HG03432 (cell line): Measurements from ENCODE around the gene CAMK1D.
"Not testable (repeated sequence)": the region's sequence is repeated elsewhere in the genome, so short reads cannot be mapped to it uniquely, and the experiment has no call there.

ENCODE experiments used
- ATAC-seq: cut with Tn5 transposase; IDR thresholded peaks from one replicate; pipeline ENCODE4 v1.9.1; 2021; ENCODE audit warnings: mild to moderate bottlenecking, moderate library complexity; ENCODE audit not compliant: unreplicated experiment

The CAMK1D gene

DNA sequence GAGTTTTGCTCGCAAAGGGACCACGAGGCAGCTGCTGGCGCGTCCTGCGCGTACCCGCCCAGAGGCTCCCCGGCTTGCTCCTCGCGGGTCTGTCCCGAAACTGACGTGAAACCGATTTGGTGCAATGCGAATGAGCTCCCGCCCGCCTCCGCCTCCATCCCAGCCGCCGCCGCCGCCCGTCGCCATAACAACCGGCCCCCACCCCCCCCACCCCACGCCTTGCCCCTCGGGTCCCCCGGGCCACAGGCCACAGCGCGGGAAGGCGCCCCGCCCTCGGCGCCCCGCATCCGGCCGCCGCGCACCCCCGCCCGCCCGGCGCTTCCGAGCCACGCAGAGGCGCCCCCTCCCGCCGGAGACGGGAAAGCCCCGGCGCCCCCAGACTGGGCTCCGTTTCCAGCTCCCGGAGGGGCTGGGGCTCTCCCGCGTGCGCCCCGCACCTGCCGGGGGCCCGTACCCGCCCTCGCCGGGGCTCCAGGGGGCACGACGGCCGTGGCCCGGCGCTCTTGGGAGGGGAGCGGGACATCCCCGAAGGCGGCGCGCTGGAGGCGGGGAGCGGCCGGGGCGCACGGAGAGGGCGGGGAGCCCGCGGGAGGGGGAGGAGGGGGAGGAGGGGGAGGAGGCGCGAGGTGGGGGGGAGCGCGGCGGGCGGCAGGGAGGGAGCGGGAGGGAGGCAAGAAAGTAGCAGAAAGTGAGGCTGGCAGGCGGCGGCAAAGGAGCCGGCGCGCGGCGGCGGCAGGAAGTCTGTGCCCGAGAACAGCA is at the start of gene CAMK1D:
Gene CAMK1D (plus strand): TSS at position 678 of the 759 bp plus-strand sequence.
- ATAC-seq: peak; percentile 55

DNA sequence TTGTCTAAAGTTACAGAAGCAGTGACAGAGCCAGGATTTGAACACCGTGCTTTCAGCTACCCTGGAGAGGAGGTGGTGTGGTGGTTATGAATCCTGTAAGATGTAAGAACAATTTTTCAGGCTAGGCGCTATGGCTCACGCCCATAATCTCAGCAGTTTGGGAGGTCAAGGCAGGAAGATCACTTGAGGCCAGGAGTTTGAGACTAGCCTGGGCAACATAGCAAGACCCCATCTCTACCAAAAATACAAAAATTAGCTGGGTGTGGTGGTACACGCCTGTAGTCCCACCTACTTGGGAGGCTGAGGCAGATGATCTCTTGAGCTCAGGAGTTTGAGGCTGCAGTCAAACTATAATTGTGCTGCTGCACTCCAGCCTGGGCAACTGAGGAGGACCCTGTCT is 48.3 kb upstream of the CAMK1D start:
- ATAC-seq: not testable (repeated sequence)

DNA sequence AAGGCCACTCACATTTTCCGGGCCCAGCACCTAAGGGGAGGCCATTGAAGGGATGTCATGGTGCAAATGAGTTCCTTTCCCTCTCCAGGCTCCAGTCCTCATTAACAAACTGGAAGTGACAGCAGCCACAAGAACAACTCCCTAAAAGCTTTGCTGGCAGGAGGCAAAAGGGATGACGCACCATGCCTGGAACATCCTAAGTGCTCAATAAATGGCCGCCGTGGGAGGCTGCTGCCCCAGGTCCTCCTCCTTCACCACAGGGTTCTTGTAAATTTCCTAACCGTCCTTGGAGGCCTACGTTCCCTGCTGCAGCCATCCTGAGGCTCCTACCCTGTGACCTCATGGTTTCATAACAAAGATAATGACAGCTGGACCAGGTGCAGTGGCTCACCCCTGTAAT is 41.3 kb upstream of the CAMK1D start:
- no peak for ATAC-seq

DNA sequence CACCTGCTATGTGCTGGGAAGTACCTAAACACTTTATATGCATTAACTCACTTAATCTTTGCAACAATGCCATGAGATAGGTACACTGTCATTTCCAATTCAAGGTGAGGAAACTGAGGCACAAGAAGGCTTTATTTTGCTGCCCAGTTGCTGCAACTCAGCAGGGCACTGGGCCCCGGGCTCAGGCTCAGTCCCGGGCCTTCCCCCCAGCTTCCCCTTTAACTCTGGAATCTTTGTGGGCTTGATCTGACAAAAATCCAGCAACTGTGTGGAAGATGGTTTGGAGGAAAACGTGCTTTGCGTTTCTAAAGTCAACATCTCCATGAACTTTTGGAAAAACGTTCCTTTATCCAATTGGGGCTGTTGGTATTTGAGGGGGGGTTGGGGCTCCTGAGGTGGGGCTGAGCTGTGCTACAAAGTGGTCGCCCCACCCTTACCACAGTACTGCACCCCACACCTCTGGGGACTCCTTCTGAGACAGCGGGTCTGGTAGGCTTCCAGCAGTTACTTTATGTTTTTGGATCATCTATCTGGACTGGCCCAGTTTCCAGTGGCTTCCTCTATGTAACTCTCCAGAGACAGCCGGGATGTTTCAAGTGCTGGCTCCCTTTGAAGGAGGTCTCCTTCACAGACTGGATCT is 40.5 kb upstream of the CAMK1D start:
- no peak for ATAC-seq

- ATAC-seq: not testable (repeated sequence)
Observed at GRCh38 chr10:12309783-12310182, 39.6 kb upstream of the CAMK1D start.

DNA sequence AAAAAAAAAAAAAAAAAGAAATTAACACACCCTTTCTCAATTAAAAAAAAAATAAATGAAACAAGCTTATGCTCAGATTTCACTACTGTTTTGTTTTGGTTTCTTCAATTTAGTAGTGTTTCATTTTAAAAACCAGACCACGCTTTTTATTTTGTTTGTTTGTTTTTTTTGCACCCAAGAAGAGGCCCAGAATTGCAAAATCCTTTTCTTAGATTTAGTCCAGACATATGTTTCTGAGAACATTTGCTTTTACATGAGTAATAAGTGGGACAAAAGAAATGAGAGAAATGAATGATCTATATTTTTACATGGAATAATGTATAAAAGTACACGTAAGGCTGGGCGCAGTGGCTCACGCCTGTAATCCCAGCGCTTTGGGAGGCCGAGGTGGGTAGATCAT is 34.5 kb upstream of the CAMK1D start:
- no peak for ATAC-seq

DNA sequence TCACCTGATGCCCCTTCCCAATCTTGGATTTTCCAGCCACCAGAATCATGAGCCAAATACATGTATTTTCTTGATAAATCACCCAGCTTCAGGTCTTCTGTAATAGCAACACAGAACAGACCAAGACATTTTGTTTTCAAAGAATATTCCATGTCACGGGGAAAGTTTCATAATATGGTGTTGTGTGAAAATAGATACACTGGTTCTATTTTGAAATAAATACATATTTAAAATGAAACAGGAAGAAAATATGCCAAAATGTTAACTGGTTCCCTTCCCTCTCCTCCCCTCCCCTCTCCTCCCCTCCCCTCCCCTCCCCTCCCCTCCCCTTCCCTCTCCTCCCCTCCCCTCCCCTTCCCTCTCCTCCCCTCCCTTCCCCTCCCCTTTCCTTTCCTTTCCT is 30.3 kb upstream of the CAMK1D start:
- ATAC-seq: no peak

DNA sequence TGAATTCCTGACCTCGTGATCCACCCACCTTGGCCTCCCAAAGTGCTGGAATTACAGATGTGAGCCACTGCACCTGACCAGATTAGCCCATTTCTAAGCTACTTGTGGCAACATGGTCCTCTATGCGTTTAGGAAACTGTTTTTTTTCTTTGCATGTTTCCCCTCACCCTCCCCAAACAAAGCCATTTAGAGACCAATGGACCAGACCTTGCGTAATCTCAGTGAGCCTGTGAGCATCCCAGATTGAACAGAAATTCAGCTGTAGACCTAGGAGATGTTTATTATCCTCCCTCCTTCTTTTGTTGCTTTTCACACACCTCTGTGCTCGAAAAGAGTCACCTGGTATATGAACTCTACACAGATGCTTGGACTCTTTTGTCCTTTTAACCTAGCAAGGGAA is 28.5 kb upstream of the CAMK1D start:
- ATAC-seq: no peak

DNA sequence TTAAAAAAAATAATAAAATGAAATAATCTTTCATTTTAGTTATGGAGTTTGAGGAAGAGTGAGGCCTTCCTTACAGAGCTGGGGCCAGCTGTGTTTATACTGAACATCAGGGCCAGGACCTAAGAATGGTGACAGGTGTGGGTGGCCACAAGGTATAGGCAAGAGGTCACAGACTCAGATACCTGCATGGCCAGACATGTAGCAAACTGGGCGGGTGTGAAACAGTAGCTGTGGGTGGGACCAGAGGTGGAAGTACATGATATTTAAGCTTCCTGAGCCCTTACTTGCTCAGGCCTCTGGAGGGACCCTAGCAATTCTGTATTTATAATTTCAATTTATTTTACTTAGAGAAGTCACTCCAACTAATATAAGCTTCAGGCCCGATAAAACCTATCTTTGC is 27.7 kb upstream of the CAMK1D start:
- ATAC-seq: no peak

- ATAC-seq: no peak
Observed at GRCh38 chr10:12322583-12323131, 26.7 kb upstream of the CAMK1D start.

DNA sequence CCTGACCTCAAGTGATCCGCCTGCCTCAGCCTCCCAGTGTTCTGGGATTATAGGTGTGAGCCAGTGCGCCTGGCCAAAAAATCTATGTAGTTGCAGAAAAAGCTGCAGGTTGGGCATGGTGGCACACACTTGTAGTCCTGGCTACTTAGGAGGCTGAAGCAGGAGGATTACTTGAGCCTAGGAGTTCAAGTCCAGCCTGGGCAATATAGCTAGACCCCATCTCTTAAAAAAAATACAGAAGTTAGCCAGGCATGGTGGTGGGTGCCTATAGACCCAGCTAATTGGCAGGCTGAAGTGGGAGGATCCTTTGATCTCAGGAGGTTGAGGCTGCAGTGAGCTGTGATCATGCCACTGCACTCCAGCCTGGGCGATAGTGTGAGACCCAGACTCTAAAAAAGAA is 24.8 kb upstream of the CAMK1D start:
- ATAC-seq: no peak

- no peak for ATAC-seq
Observed at GRCh38 chr10:12327074-12327473, 22.3 kb upstream of the CAMK1D start.

GRCh38 chr10:12327476-12327875 is 21.9 kb upstream of the CAMK1D start:
- ATAC-seq: no peak

DNA sequence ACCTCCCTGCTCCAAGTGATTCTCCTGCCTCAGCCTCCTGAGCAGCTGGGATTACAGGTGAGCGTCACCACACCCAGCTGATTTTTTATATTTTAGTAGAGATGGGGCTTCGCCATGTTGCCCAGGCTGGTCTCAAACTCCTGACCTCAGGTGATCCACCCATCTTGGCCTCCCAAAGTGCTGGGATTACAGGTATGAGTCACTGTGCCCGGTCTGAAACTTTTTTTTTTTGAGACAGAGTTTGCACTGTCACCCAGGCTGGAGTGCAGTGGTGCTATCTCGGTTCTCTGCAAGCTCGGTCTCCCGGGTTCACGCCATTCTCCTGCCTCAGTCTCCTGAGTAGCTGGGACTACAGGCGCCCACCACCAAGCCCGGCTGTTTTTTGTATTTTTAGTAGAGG is 21.0 kb upstream of the CAMK1D start:
- ATAC-seq: not testable (repeated sequence)

- ATAC-seq: no peak
Observed at GRCh38 chr10:12332572-12333379, 16.6 kb upstream of the CAMK1D start.

GRCh38 chr10:12333380-12334185 is 15.8 kb upstream of the CAMK1D start:
- peak; percentile 85 for ATAC-seq

GRCh38 chr10:12334186-12334530 is 15.2 kb upstream of the CAMK1D start:
- no peak for ATAC-seq

GRCh38 chr10:12335169-12335568 is 14.2 kb upstream of the CAMK1D start:
- not testable (repeated sequence) for ATAC-seq

DNA sequence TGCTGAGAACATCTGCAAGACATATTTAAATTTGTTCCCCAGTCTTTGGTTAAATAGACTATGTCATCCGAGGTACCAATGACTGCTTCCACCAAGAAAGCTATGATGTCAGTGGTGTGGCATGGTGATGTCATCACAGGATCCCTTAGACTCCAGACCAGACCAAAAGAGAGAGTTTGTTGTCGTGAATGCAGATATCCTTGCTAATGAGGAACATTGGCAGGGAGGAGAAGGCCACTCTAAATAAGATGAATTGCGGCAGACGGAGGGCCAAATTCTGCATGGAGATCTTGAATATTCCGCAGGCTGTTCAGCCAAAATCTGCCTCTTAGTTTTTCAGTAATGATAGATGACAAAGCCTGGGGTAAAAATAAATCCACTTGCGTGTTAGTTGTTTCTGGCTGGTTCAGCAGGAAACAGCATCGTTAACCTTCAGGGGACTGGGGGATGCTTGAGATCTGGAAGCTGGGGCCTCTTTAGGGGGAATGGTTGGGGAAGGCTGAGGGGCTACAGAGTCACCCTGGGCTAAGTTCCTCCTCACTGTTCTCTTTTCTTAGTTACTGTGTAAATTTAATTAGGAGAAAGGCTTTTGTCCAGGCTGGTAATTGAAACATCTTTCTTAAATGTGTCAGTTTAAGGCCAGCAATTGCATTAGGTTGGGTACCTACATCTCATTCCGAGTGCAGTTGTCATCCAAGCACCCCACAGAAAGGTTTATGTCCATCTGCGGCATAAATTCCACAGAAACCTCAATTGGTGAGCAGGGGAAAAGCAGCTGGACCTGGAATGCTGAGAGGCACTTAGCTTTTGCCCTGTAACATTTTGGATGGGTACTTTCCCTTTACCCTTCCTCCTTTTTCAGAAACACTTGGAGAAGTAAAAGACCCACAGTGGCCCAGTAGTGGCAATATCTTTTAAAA is 11.6 kb upstream of the CAMK1D start:
- ATAC-seq: no peak

DNA sequence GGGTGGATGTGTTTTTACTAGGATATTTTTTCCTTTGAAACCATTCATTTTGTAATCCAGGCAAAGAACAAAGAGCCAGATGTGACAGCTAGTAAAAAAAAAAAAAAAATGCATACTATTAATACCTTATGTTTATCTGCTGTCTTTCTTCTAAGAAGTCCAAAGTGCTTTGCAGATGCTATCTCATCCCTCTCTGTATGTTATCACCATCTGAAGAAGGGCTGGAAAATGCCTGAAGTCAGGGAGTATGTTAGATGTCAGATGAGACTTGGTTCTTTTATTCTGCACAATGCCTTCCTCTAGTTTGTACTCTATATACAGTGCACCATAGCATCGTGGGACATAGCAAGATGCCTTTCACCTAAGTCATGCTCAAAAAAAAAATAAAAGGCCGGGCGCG is 10.4 kb upstream of the CAMK1D start:
- ATAC-seq: no peak
